Measurements from ENCODE around the gene NLRP6. TPM values are rescaled to one million over a fixed set of nuclear protein-coding genes. Genes with fewer than 3 reads are reported as not detected.

Gene NLRP6
- total RNA-seq, 1 experiment from 2014 or later = not detected

GRCh38 chr11:283405-284104 lies 5.3 kb downstream of the NLRP6 start:
- Histone ChIP-seq H3K79me2 (ENCODE audit: low read depth) (no peaks in the 10 kb centered on the region), H3K36me3 (ENCODE audit: low read depth) (no peaks in the 10 kb centered on the region), H3K4me2 (no peak overlapping the region), H2AFZ (no peak overlapping the region), H3K4me1 (replicated peaks; ENCODE audit: insufficient read depth) (no peaks in the 10 kb centered on the region), H3F3A (ENCODE audit: insufficient read depth, low read depth) (no peaks in the 10 kb centered on the region), H3K9me2 (ENCODE audit: insufficient read depth) (no peaks in the 10 kb centered on the region), H4K20me1 (ENCODE audit: insufficient read depth) (no peaks in the 10 kb centered on the region), H3K9me3 (ENCODE audit: insufficient read depth, low read depth) (no peaks in the 10 kb centered on the region), H3K4me3 (no peak overlapping the region), H3K27ac (no peak overlapping the region), H3K27me3 (ENCODE audit: insufficient read depth, low read depth) (no peaks in the 10 kb centered on the region)
- no peak for TF ChIP-seq EZH2 (IDR thresholded peaks at IDR 0.05; ENCODE audit: low read depth)
- TF ChIP-seq, protein P1, sequence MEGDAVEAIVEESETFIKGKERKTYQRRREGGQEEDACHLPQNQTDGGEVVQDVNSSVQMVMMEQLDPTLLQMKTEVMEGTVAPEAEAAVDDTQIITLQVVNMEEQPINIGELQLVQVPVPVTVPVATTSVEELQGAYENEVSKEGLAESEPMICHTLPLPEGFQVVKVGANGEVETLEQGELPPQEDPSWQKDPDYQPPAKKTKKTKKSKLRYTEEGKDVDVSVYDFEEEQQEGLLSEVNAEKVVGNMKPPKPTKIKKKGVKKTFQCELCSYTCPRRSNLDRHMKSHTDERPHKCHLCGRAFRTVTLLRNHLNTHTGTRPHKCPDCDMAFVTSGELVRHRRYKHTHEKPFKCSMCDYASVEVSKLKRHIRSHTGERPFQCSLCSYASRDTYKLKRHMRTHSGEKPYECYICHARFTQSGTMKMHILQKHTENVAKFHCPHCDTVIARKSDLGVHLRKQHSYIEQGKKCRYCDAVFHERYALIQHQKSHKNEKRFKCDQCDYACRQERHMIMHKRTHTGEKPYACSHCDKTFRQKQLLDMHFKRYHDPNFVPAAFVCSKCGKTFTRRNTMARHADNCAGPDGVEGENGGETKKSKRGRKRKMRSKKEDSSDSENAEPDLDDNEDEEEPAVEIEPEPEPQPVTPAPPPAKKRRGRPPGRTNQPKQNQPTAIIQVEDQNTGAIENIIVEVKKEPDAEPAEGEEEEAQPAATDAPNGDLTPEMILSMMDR (conservative IDR thresholded peaks at IDR 0.05) = no peak
- DNase-seq = no peak
- intact Hi-C loops (cut with micrococcal nuclease; ENCODE audit: unreplicated experiment) = no loop called here
- CTCF ChIA-PET = no interaction called here
- POLR2A ChIA-PET (ENCODE audit: unreplicated experiment) = interaction anchor here (0.7 kb wide), 1 partner anchor 33 kb away, joined by 11 read pairs; no protein-coding TSS in a partner anchor
- BruUV-seq (replicated peaks) = no TSS peak

GRCh38 chr11:284105-285020 lies 6.2 kb downstream of the NLRP6 start:
- CTCF ChIA-PET = no interaction called here
- H2AFZ ChIP-seq = no peak overlapping the region
- POLR2A ChIA-PET (ENCODE audit: unreplicated experiment) = interaction anchor here (0.6 kb wide), 1 partner anchor 108 kb away, joined by 4 read pairs; no protein-coding TSS in a partner anchor
- no peak for TF ChIP-seq EZH2 (IDR thresholded peaks at IDR 0.05; ENCODE audit: low read depth)
- TF ChIP-seq, protein P1 (conservative IDR thresholded peaks at IDR 0.05) = no peak
- no peak for DNase-seq
- no TSS peak for BruUV-seq (replicated peaks)
- H3K9me3 ChIP-seq (ENCODE audit: insufficient read depth, low read depth) = no peaks in the 10 kb centered on the region
- no peaks in the 10 kb centered on the region for H3K36me3 ChIP-seq (ENCODE audit: low read depth)
- no peaks in the 10 kb centered on the region for H3K9me2 ChIP-seq (ENCODE audit: insufficient read depth)
- no peaks in the 10 kb centered on the region for H3K27me3 ChIP-seq (ENCODE audit: insufficient read depth, low read depth)
- H3F3A ChIP-seq (ENCODE audit: insufficient read depth, low read depth) = no peaks in the 10 kb centered on the region
- no peak overlapping the region for H3K27ac ChIP-seq
- H3K4me1 ChIP-seq (replicated peaks; ENCODE audit: insufficient read depth) = no peaks in the 10 kb centered on the region
- H3K4me2 ChIP-seq = no peak overlapping the region
- no peaks in the 10 kb centered on the region for H3K79me2 ChIP-seq (ENCODE audit: low read depth)
- H4K20me1 ChIP-seq (ENCODE audit: insufficient read depth) = no peaks in the 10 kb centered on the region
- intact Hi-C loops (cut with micrococcal nuclease; ENCODE audit: unreplicated experiment) = no loop called here
- no peak overlapping the region for H3K4me3 ChIP-seq

DNA sequence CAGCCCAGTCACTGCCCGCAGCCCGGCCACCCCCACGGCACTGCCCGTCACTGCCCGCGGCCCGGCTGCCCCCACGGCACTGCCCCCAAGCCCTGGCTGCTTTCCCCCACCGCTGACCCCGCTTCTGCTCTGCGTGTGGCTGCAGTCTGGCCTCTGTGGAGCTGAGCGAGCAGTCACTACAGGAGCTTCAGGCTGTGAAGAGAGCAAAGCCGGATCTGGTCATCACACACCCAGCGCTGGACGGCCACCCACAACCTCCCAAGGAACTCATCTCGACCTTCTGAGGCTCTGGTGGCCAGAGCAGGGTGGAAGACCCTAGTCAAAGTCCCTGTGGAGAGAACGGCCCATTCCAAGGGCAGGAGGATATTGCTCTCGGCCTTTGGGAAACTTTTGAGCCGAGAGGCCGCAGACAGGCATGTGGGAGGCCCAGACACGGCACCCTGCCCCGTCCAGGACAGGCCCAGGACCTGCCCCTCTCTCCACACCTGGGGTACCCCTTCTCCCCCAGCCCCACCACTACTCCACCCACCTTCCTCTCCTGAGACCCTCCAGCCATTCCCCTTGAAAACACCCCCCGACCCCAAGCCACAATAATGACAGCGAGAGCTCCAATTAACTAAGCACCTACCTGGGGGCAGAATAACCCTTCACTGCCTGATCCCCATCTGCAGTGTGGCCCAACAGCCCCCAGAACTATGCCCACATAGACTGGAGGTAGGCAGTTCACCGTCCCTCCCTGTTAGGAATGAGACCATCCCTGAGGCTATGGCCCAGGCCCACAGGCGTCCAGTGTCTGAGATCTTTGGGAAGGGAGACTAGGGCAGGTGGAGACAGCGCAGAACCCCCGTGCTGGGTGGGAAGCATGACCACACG lies 7.0 kb downstream of the NLRP6 start:
- no peaks in the 10 kb centered on the region for H3K9me2 ChIP-seq (ENCODE audit: insufficient read depth)
- no peaks in the 10 kb centered on the region for H3K79me2 ChIP-seq (ENCODE audit: low read depth)
- H3K4me1 ChIP-seq (replicated peaks; ENCODE audit: insufficient read depth) = no peaks in the 10 kb centered on the region
- CTCF ChIA-PET = interaction anchor here (0.7 kb wide), 1 partner anchor 78 kb away, joined by 14 read pairs; no protein-coding TSS in a partner anchor
- no peaks in the 10 kb centered on the region for H4K20me1 ChIP-seq (ENCODE audit: insufficient read depth)
- no peaks in the 10 kb centered on the region for H3K9me3 ChIP-seq (ENCODE audit: insufficient read depth, low read depth)
- no peak overlapping the region for H3K4me2 ChIP-seq
- POLR2A ChIA-PET (ENCODE audit: unreplicated experiment) = interaction anchor here (0.6 kb wide), 1 partner anchor 107 kb away, joined by 4 read pairs; no protein-coding TSS in a partner anchor
- H3K36me3 ChIP-seq (ENCODE audit: low read depth) = no peaks in the 10 kb centered on the region
- H2AFZ ChIP-seq = no peak overlapping the region
- no peak for TF ChIP-seq EZH2 (IDR thresholded peaks at IDR 0.05; ENCODE audit: low read depth)
- TF ChIP-seq, protein P1 (conservative IDR thresholded peaks at IDR 0.05) = no peak
- no peak overlapping the region for H3K27ac ChIP-seq
- H3K27me3 ChIP-seq (ENCODE audit: insufficient read depth, low read depth) = no peaks in the 10 kb centered on the region
- no peaks in the 10 kb centered on the region for H3F3A ChIP-seq (ENCODE audit: insufficient read depth, low read depth)
- no TSS peak for BruUV-seq (replicated peaks)
- no peak for DNase-seq
- H3K4me3 ChIP-seq = no peak overlapping the region
- intact Hi-C loops (cut with micrococcal nuclease; ENCODE audit: unreplicated experiment) = no loop called here

Measured in PC-9 (cell line).